ENCODE measurements around the gene FOXP1. TPM values are rescaled to one million over a fixed set of nuclear protein-coding genes. Genes with fewer than 3 reads are reported as not detected.

Gene FOXP1
- total and polyA plus RNA-seq, 12 donors, result 4.8 to 56.0 (median 43.8) TPM

GRCh38 chr3:71253169-71253568 lies 330.4 kb downstream of the FOXP1 start:
- DNase-seq, result no peak
- Histone ChIP-seq H3K9me3 (no peaks in the 10 kb centered on the region), H3K36me3 (no peaks in the 10 kb centered on the region), H3K27me3 (no peaks in the 10 kb centered on the region), H3K4me3 (no peak overlapping the region), H3K4me1 (peaks cover 6 to 43% (median 20%) of the 10 kb centered on the region in 9 donors), H3K27ac (peak overlapping the region in 3 of 10 donors; percentile 12 to 69 (median 50))
- TF ChIP-seq CTCF (IDR thresholded peaks at IDR 0.05), result no peak
- WGBS, 2 donors, result 73 to 84% methylated on average over 2 of the region's 2 CpGs
- intact Hi-C loops (cut with DNase I), result no loop called here
- no peak for ATAC-seq

- Histone ChIP-seq H3K27ac (peak overlapping the region in 3 of 10 donors; percentile 12 to 52 (median 50)), H3K27me3 (no peaks in the 10 kb centered on the region), H3K36me3 (no peaks in the 10 kb centered on the region), H3K4me1 (peaks cover 6 to 49% (median 25%) of the 10 kb centered on the region in 9 donors), H3K4me3 (no peak overlapping the region), H3K9me3 (no peaks in the 10 kb centered on the region)
- 57 to 70% methylated on average over 2 of the region's 2 CpGs for WGBS, 2 donors
- no peak for TF ChIP-seq CTCF (IDR thresholded peaks at IDR 0.05)
- intact Hi-C loops (cut with DNase I), result no loop called here
- DNase-seq, result no peak
- ATAC-seq, result peak in 4 of 8 donors; percentile 29 to 81 (median 77)
These were observed 331.1 kb downstream of the FOXP1 start for GRCh38 chr3:71252466-71252865.

GRCh38 chr3:71251156-71251775 lies 332.3 kb downstream of the FOXP1 start:
- no peak for TF ChIP-seq CTCF (IDR thresholded peaks at IDR 0.05)
- peaks cover 6 to 61% (median 35%) of the 10 kb centered on the region in 9 donors for H3K4me1 ChIP-seq
- ATAC-seq, result no peak
- WGBS, 2 donors, result 82 to 84% methylated on average over 8 of the region's 8 CpGs
- no peak overlapping the region for H3K4me3 ChIP-seq
- DNase-seq, result no peak
- H3K27me3 ChIP-seq, result no peaks in the 10 kb centered on the region
- H3K9me3 ChIP-seq, result no peaks in the 10 kb centered on the region
- H3K27ac ChIP-seq, result no peak overlapping the region
- intact Hi-C loops (cut with DNase I), result no loop called here
- H3K36me3 ChIP-seq, result no peaks in the 10 kb centered on the region

- intact Hi-C loops (cut with DNase I), result no loop called here
- TF ChIP-seq CTCF (IDR thresholded peaks at IDR 0.05), result no peak
- no peaks in the 10 kb centered on the region for H3K9me3 ChIP-seq
- H3K36me3 ChIP-seq, result no peaks in the 10 kb centered on the region
- ATAC-seq (no peak), DNase-seq (no peak)
- H3K27ac ChIP-seq, result peak overlapping the region in 7 of 10 donors; percentile 28 to 67 (median 49)
- H3K27me3 ChIP-seq, result no peaks in the 10 kb centered on the region
- WGBS, 2 donors, result 80 to 88% methylated on average over 5 of the region's 5 CpGs
- peaks cover 8 to 71% (median 48%) of the 10 kb centered on the region in 9 donors for H3K4me1 ChIP-seq
- H3K4me3 ChIP-seq, result no peak overlapping the region
These were observed 333.5 kb downstream of the FOXP1 start for GRCh38 chr3:71250026-71250425.

Data from heart right ventricle (tissue), 16 donors.